HG02970 (cell line): Measurements from ENCODE around the gene GMCL1.
"Not testable (repeated sequence)": the region's sequence is repeated elsewhere in the genome, so short reads cannot be mapped to it uniquely, and the experiment has no call there.

Experiments
- ATAC-seq: cut with Tn5 transposase; IDR thresholded peaks from one replicate; pipeline ENCODE4 v1.9.1; 2021; ENCODE audit warnings: mild to moderate bottlenecking, moderate library complexity, moderate number of reproducible peaks; ENCODE audit not compliant: unreplicated experiment, low FRiP score

GMCL1 gene

DNA sequence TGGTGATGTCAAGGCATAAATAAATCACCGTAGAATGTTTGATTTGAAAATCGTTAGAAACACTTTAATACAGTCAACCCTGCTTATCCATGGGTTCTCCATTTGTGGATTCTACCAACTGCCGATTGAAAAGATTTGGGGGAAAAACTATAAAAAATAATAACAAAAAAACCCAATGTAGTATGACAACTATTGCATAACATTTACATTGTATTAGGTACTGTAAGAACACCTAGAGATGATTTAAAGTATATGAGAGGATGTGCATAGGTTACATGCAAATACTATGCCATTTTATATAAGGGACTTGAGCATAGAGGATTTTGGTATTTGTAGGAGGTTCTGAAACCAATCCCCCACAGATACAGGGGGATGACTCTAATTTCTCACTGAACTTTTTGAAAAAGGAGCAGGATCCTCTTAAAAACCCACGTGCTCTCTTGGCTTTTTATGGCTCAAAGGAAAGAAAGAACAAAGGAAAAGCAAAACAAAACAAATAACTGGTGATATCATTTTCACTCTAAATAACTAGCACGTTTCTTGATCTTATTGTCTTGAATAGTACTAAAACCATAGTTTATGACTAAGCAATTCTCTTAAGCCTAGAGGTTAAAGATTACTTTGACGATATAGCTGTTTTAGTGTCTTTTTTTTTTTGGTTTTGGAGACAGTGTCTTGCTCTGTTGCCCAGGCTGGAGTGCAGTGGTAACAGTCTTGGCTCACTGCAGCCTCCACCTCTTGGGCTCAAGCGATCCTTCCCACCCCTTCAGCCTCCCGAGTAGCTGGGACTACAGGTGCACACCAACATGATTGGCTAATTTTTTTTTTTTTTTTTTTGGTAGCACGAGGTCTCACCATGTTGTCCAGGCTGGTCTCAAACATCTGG is 17.0 kb downstream of the GMCL1 start:
- ATAC-seq = no peak

DNA sequence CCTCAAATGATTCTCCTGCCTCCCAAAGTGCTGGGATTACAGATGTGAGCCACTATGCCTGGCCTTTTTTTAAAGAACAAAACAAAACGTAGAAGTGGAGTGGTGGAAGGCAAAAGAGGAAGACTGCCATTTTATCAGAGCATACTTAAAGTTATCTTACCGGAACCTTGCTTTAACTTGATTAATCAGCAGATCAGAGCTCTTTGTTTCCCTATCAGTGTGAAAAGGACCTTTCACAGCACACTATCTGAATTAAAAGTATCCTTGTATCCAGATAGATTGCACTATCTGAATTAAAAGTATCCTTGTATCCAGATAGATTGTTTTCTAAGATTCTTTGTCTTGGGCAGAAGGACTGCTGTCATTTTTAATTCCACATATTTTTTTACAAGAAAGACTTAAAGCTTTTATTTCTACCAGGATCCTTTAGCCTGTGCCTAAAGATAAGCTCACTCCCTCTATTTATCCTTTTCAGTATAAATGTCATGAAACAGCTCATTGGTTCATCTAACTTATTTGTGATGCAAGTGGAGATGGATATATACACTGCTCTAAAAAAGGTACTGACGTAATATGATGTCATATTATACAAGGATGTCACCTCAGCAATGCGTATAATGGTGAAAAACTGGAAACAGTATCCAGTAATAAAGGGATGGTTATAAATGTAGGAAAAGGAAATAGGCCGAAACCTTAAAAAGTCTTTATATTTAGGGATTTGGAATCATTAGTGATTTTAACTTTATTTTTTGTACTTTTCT is 17.8 kb downstream of the GMCL1 start:
- ATAC-seq = no peak

DNA sequence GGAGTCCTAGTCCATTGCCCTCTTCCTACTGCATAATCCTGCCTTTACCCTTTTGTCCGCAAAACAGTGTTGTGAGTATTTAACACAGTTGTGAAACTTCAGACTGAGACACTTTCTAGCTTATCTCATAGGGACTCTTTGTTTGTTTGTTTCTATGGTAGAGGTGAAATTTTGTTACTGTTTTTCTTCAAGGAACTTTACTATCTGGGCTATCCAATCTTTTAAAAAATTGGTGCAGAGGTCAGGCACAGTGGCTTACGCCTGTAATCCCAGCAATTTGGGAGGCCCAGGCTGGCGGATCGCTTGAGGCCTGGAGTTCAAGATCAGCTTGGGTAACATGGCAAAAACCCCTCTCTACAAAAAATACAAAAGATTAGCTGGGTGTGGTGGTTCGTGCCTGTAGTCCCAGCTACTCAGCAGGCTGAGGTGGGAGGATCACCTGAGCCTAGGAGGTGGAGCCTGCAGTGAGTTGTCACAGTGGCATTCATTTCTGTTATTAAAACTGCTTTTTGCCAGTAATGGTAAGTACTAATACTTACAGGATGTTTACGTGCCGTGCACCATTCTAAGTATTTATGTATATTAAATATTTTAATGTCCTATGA is 18.8 kb downstream of the GMCL1 start:
- no peak for ATAC-seq

- ATAC-seq = no peak
Observed at GRCh38 chr2:69858261-69858660, 28.8 kb downstream of the GMCL1 start.

- ATAC-seq = no peak
Observed at GRCh38 chr2:69863298-69863697, 33.8 kb downstream of the GMCL1 start.

GRCh38 chr2:69888451-69888850 is 59.0 kb downstream of the GMCL1 start:
- no peak for ATAC-seq

GRCh38 chr2:69889302-69889701 is 59.8 kb downstream of the GMCL1 start:
- ATAC-seq = no peak

- ATAC-seq = no peak
Observed at GRCh38 chr2:69890881-69891280, 61.4 kb downstream of the GMCL1 start.

DNA sequence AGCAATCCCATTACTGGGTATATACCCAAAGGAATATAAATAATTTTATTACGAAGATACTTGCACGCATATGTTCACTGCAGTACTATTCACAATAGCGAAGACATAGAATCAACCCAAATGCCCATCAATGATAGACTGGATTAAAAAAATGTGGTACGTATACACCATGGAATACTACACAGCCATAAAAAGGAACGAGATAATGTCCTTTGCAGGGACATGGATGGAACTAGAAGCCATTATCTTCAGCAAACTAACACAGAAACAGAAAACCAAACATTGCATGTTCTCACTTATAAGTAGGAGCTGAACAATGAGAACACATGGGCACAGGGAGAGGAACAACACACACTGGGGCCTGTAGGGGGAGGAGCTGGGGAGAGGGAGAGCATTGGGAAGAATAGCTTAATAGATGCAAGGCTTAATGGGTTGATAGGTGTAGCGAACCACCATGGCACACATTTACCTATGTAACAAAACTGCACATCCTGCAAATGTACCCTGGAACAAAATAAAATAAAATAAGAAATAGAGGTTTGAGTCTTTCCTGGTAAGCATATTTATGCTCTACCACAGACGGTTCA is 63.5 kb downstream of the GMCL1 start:
- ATAC-seq = not testable (repeated sequence)

DNA sequence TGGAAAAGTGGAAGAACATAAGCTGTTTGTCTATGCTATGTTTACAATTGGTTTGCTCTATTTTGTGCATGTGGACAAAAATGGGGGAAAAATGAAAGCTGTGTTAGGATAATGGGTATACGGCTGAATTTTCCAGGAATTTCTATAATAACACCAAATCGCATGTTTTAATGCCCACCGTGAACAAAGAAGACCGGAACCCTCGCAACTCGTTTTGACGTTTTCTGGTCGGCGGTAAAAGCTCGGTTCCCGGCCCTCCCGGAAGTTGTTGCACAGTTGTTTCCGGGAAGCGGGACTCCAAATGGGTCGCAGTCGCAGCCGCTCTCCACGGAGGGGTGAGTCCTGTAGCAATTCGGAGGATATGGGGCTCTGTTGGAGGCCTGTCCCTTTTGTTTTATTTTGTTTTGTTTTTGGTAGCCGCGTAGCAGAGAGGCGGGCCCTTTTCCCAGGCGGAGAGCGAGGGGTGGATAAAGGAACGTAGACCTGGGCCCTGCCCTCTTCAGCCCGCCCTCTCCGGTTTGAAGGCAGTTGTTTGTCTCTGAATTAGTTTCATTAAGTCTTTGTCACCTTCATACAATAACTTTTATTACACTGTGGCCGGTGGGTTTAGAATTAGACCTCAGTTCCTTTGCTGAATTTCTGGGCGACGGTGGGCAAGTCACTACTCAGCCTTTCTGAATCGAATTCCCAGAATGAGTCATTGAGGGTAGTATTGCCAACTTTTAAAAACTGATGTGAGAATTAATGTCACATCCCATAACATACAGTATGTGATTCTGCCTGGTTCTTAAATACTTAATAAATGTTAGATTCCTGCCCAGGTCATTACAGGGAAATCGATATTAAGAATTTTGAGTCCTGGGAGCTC is 64.5 kb downstream of the GMCL1 start, which contains the start of gene SNRNP27:
TSS of gene SNRNP27 (plus strand) at position 273 of the 868 bp plus-strand sequence. CDS start at position 302, 29 bp downstream.
- ATAC-seq = no peak

- ATAC-seq = not testable (repeated sequence)
Observed at GRCh38 chr2:69894737-69895136, 65.3 kb downstream of the GMCL1 start.

DNA sequence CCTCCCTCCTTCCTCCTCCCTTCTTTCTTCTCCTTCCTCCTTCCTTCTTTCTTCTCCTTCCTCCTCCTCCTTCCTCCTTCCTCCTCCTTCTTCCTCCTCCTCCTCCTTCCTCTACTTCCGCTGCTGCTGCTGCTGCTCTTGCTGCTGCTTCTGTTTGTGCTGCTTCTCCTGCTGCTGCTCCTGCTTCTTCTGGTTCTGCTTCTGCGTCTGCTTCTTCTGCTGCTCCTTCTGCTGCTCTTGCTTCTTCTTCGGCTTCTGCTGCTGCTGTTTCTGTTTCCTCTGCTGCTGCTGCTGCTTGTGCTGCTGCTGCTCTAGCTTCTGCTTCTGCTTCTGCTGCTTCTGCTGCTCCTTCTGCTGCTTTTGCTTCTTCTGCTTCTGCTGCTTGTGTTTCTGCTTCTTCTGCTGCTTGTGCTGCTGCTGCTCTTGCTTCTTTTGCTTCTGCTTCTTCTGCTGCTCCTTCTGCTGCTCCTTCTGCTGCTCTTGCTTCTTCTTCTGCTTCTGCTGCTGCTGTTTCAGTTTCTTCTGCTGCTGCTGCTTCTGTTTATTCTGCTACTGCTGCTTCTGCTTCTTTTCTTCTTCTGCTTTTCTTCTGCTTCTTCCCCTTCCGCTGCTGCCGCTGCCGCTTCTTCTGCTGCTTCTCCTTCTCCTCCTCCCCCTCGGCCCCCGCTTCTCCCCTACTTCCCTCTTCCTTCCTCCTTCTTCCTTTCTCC is 72.9 kb downstream of the GMCL1 start:
- ATAC-seq = no peak

DNA sequence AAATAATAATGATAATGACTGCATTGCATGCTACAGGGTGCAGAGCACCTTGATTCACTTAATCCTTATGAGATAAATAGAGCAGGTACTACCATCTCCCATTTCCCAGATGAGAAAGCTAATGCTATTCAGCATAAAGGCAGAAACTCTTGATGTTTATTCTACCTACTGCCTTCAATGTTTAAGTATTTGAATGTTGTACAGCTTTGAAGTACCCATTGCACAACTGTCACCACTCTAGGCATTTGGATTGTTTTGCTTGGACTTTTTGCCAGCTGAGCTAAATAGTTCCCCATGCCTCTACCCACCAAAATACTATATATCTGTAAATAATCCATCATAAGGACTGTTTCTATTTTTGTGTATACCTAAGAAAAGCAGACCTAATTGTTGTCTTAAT is 77.8 kb downstream of the GMCL1 start:
- no peak for ATAC-seq

- no peak for ATAC-seq
Observed at GRCh38 chr2:69911985-69912563, 82.6 kb downstream of the GMCL1 start.

DNA sequence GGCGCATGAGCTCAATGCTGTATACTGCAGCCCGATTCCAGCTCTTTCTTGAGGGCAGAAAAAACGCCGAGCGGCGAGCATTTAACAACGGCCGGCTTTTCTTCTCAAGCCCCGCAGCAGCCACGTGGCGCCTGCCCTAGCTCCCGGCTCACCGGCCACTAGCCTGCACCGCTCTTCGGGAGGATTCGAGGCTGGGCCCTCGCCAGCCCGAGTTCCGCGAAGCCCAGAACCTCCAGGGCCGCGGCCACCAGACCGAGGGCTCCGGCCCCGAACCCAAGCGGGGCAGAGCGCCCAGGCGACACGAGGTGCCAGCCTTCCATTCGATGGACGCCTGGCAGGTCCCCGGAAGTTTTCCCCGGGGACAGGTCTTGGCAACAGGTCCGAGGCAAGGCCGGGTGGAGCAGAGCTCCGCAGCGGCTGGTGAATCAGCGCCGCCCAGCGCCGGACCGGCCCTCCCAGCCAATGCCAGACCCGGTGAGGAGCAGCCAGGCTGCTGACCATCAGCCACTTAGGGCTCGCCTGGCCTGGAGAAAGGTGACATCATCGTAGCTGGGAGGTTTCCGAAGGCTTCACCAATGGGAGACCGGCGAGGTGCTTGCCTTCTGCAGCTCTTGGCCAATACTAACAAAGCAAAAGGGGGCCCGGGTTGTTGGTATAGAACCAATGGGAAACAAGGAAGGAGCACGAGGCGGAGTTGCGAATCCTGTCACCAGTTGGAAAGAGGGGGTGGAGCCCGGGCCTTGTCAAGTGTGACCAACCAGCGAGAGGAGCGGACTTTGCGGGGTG is 84.9 kb downstream of the GMCL1 start:
- ATAC-seq = peak; percentile 87

DNA sequence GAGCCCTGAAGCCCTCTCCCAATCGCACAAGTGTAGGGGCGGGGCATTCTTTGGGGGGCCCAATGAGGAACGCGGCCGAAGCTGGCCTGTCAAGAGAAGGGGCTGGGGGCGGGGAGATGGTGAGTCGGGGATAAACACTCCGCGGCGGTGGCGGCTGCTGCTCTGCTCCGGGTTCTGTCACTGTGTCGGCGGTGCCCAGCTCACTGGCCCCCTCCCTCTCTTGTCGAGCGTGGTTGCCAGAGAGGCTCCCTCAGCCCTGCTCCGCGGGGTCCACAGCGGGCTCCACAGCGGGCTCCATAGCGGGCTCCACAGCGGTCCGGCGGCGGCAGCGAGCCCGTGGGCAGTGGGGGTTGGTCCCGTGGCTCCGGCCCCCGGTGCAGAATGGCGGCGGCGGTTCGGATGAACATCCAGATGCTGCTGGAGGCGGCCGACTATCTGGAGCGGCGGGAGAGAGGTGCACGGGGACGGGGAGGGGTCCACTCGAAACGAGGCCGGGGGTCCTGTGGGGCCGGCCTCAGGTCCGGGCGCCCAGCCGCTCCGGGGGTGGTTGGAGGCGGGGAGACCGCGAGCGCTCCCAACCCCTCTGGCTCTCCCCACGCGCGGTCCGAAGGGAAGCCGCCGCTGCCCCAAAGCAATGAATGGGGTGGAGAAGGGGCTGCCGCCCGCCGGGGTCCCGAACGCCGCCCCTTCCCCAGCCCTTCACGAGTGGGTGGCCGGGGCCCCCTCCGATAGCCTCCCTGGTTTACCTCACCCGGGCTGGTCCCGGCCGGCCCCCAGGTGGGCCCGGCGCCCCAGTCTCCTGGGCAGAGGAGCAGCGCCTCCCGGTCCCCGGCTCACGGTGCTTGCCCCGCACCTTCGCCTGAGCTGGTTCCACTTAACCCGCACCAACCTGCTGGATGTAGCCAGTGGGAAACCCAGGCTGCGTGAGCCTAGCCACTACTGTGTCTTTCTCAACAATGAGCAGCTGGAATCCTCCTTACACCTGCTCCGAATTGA is 85.8 kb downstream of the GMCL1 start, which contains the start of gene MXD1:
TSS of gene MXD1 (plus strand) at position 160 of the 996 bp plus-strand sequence. CDS start at position 382, 222 bp downstream.
- peak; percentile 6 for ATAC-seq

GRCh38 chr2:69916106-69916505 is 86.6 kb downstream of the GMCL1 start:
- ATAC-seq = no peak
